Measurements from ENCODE around the gene CTCFL.

DNA sequence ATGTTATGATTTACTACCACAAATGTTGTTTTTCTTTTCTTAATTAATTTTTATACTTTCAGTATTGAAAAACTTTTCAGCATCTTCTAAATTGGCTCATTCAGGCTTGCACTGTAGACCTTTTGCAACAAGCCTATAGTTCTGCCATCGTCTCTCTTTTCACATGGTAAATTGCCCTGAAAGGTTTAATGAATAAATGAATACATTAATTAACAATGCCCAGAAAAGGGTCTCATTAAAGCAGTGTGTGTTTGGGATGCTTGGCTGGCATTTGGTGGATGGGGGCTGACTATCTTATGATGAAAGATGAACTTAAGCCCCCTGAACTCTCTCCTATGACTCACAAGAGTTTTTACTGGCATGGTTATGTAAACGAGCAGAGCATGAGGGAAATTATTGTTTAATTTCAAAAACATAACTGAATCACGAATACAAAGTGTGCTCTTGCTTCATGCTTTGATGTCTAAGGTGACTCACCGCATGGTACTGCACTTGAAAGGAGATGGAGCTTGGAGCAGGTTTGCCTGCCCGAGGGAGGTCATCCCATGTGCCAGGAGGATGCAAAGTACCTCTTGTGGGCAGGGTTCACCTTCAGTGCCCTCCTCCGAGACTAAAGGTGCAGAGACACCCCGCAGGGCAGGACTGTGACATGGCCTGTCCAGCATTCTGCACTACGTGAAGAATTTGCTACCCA lies 22.2 kb upstream of the CTCFL start:
- TF ChIP-seq, protein P1, sequence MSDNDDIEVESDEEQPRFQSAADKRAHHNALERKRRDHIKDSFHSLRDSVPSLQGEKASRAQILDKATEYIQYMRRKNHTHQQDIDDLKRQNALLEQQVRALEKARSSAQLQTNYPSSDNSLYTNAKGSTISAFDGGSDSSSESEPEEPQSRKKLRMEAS (IDR thresholded peaks at IDR 0.05): no peak
- TF ChIP-seq HDAC2 (IDR thresholded peaks at IDR 0.05; ENCODE audit: borderline replicate concordance in 1 of 2, low read depth in 2 of 2, low read length in 2 of 2): no peak
- no peak for TF ChIP-seq NANOG (IDR thresholded peaks at IDR 0.05; ENCODE audit: insufficient read depth, low read depth, low read length, poor library complexity, severe bottlenecking)
- TF ChIP-seq, protein P2, sequence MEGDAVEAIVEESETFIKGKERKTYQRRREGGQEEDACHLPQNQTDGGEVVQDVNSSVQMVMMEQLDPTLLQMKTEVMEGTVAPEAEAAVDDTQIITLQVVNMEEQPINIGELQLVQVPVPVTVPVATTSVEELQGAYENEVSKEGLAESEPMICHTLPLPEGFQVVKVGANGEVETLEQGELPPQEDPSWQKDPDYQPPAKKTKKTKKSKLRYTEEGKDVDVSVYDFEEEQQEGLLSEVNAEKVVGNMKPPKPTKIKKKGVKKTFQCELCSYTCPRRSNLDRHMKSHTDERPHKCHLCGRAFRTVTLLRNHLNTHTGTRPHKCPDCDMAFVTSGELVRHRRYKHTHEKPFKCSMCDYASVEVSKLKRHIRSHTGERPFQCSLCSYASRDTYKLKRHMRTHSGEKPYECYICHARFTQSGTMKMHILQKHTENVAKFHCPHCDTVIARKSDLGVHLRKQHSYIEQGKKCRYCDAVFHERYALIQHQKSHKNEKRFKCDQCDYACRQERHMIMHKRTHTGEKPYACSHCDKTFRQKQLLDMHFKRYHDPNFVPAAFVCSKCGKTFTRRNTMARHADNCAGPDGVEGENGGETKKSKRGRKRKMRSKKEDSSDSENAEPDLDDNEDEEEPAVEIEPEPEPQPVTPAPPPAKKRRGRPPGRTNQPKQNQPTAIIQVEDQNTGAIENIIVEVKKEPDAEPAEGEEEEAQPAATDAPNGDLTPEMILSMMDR (IDR thresholded peaks at IDR 0.05; ENCODE audit: control extremely low read depth in 1 of 3, insufficient read depth in 1 of 3, low read depth in 1 of 3, low read length in 3 of 3): no peak
- no peak for TF ChIP-seq SUZ12 (IDR thresholded peaks at IDR 0.05; ENCODE audit: low read length)
- TF ChIP-seq EGR1 (IDR thresholded peaks at IDR 0.05; ENCODE audit: borderline replicate concordance, low read depth, low read length): no peak
- TF ChIP-seq RAD21 (IDR thresholded peaks at IDR 0.05 in 1 of 2, conservative IDR thresholded peaks at IDR 0.05 in 1 of 2; ENCODE audit: low read depth in 2 of 2, low read length in 2 of 2): no peak
- no peak for TF ChIP-seq POLR2A (IDR thresholded peaks at IDR 0.05; ENCODE audit: control extremely low read depth in 1 of 2, low read depth in 2 of 2, low read length in 2 of 2)

All from H1 (cell line).